Spleen (tissue), 7 donors: ENCODE data around the gene RIMBP2.

Experiments
- CTCF ChIP-seq, 11 experiments: fragments of 200-600 bp in 7 of 11; fragments of 450-650 bp in 4 of 11; sonication (generic) in 4 of 11; IDR thresholded peaks in 8 of 11; conservative IDR thresholded peaks in 3 of 11; 1 replicate in 7 of 11; 2 replicates in 4 of 11; pipeline versions ENCODE4 v1.4.0 to v1.8.0; 2016 to 2021; ENCODE audit warnings: antibody characterized with exemption in 11 of 11, inconsistent platforms in 4 of 11, mild to moderate bottlenecking in 1 of 11
- POLR2A ChIP-seq, 3 donors: fragments of 450-650 bp; IDR thresholded peaks; one replicate each; pipeline ENCODE4 v1.5.1; 2017; ENCODE audit warnings: antibody characterized with exemption in 3 of 3, mild to moderate bottlenecking in 1 of 3
- POLR2AphosphoS5 ChIP-seq, 3 donors: sonication (generic); formaldehyde crosslinking; IDR thresholded peaks; one replicate each; pipeline ENCODE4 v1.5.1; 2017; ENCODE audit warnings: antibody characterized with exemption in 3 of 3
- donor health status: DM: no; HTN: no; CAD: no; lungs with moderate emphysema.
- donor health status: DM: no; HTN: no; CAD: no.
- donor health status: DM: no; HTN: no; CAD: no.

GRCh38 chr12:130511285-130511684 is 204.8 kb downstream of the RIMBP2 start:
- TF ChIP-seq POLR2A (IDR thresholded peaks at IDR 0.05) (no peak), POLR2AphosphoS5 (IDR thresholded peaks at IDR 0.05) (no peak), CTCF (IDR thresholded peaks at IDR 0.05 in 8 of 11, conservative IDR thresholded peaks at IDR 0.05 in 3 of 11) (no peak)
